ENCODE data around the gene MAL.

Gene MAL

DNA sequence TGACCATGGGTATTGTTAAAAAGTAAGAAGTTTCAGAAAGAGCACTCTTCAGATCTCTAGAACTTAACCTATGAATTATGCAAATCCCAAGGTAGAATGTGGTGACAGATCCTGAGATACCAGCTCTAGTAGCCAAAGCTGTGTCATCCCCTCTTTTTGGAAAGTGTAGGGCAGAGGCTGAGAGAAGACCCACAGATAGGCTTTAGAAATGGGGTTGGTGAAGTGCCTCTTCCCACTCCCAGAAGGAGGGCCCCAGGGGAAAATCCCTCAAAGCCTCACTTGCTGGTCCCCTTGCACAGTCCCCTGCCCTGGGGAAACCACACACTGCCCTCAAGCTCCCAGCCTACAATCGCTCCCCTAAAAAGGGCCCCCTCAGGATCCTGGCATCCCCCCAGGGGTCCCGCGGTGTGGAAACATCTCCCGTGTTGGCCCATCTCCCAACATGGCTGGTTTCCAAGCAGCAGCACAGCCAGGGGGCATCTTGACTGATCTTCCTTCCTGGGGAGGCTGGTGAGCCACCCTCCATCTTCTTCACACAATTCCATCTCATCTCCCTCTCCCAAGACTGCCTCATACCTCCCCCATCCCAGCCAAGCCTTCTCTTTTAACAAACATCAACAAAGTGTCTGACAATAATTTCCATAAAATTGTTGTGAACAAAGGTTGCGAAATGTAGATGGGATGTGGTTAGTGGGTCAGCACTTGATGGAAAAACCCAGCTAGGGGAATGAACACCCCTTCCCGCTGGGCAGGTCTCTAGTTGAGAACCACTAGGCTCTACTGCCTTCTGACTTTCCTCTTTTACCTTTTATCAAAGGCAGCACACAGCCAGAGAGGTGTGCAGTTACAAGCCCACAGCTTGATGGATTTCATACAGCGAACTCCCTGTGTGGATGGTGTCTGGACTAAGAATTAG is 25.1 kb downstream of the MAL start:
- no peak for DNase-seq

DNA sequence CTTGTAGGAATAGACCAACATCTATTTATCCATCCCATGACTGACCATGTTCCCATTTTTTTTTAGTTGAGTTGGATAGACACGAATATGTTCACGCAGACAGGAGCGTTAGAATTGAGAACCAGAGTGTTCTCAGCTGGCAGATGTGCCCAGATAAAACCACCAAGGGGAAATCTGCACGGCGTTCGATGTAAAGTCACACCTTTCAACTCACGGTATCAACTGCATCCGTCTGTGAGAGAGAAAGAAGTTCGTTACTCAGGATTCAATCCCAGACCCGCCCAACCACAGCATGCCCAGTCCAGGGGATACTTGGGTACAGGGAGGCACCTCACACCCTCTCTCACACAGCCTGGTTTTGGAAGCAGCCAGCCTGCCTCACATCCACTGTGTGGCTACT is 26.1 kb downstream of the MAL start:
- DNase-seq, result no peak

DNA sequence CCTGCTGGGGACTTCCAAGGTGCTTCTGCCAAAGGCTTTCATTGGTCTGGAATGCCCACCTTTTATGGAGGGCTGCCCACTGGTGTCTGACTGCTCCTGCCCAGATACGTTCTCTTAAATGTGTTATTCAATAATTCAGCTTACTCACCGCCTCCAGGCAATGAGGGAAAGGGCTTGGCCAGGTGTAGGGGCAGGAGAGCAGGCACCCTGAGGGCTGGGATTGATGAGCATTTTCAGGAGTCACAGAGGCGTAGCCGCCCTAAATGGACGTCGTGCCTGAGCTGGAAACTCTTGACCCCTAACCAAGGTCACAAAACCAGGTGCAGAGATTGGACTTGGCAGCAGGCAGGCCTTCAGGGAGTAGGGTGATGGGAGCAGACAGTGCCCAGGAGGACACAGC is 26.8 kb downstream of the MAL start:
- DNase-seq, result no peak

- DNase-seq, result no peak
Measured at GRCh38 chr2:95052804-95053479, 27.4 kb downstream of the MAL start.

- no peak for DNase-seq
Measured at GRCh38 chr2:95053543-95053942, 28.0 kb downstream of the MAL start.

- DNase-seq, result no peak
Measured at GRCh38 chr2:95054016-95054415, 28.5 kb downstream of the MAL start.

DNA sequence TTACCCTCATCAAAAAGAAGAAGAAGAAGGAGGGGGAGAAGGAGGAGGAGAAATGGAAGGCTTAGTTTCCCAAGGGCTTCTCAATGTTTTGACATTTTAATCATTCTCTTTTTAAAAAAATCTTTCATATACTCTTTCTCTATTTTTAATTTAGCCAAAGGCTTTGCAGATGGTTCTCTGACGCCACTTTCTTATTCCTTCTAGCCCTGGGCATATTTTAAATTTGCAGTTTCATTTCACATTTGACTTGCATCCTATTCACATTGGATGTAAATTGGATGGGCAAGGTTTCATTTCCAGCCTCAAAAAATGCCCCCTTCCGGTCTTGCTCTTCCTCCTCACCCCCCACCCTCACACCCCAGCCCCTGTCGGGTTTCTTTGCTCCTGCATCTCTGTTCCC is 29.8 kb downstream of the MAL start:
- DNase-seq, result no peak

DNA sequence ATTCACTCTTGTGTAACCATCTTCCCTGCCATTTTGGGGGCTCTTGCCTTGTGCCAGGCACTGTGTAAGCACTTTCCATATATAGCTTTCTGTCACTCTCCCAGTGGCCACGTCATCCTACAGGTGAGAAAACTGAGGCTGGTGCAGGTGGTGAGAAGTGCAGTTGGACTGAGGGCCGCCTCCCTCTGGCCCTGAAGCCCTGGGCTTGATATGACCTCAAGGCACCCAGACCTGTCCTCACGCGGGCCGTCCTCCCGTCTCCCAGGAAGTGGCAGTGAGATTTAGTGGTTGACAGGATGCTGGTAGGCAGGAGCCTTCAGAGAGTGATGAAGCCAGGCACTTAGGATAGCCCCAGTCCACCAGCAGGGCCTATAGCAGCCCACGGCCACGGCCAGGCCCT is 30.5 kb downstream of the MAL start:
- DNase-seq, result no peak

DNA sequence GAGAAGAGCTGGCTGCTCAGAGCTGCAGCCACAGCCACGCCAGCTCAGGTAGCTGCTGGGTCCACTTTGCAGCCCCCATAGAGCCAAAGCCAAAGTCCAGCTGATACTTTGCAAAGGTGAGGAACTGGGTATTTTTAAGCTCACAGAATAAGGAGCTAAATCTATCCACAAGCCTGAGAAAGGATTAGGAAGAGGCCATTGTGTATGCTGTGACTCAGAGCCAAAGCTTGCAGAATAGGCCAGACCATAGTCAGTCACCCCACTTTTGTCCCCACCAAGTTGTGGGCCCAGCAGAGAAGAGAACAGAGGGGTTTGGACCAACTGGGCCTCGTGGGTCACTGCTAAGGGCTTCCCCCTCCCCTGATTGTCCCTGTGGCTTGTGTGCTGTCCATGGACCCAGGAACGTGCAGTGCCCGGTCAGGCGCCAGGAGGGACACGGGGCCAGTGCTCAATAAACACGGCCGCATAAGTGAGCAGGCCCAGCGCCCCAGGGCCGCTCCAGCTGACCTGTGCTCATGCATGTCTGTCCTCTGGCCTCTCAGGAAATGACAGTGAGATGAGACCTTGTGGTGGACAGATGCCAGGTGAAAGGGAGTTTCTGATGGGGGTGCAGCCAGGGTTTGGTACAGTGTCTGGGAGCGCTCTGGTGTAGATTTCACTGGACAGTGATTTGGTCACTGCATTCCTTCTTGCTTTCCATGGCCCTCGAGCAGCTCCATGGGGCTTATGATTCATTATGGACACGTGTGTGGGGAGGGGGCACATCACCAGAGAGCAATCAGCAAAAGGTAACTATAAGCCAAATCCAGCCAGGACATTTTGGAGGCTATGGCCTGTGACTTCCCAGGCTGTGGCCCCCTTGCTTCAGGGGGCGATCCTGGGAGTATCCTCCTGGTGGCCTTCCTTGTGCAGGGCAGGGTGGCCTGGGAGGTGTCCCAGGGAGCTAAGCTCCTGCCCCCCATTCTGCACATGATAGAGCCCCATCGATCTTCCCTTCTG is 31.3 kb downstream of the MAL start:
- no peak for DNase-seq

DNA sequence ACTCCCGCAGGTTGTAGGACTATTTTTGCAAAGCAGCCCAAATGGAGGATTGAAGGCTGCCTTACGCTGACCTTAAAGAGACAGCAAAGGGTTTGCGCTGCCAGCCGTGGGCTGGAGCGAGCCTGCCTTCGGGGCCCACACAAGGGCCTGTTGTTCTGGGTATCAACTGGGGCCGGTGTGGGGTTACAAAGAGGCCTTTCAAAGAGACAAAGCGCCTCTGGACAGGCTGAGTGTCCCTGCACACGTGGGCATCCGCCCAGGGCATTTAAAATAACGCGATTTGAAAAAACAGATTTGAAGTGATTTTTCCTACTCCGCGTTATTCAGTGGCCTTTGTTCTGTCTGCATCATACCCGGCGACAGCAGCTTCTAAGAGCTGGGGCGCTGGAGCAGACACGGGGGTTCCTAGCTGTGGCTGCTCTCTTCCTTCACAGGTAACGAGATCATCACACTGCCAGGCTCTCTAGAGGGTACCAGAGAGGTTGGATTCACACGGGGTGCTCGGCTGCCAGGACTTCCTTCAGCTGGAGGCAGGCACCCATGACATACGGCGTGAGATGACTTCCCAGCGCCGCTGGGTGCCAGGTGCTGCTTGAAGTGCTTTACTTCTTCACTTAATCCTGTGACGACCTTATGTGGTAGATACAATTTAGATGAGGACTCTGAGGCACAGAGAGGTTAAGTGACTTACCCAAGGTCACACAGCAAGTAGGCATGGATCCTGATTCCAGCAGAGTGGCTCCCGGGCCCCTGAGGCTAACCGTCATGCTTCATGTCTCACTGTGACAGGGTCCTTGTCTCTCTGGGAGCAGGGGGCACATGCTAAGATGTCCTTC is 32.2 kb downstream of the MAL start:
- DNase-seq, result no peak

- DNase-seq, result no peak
Measured at GRCh38 chr2:95058466-95058988, 33.0 kb downstream of the MAL start.

DNA sequence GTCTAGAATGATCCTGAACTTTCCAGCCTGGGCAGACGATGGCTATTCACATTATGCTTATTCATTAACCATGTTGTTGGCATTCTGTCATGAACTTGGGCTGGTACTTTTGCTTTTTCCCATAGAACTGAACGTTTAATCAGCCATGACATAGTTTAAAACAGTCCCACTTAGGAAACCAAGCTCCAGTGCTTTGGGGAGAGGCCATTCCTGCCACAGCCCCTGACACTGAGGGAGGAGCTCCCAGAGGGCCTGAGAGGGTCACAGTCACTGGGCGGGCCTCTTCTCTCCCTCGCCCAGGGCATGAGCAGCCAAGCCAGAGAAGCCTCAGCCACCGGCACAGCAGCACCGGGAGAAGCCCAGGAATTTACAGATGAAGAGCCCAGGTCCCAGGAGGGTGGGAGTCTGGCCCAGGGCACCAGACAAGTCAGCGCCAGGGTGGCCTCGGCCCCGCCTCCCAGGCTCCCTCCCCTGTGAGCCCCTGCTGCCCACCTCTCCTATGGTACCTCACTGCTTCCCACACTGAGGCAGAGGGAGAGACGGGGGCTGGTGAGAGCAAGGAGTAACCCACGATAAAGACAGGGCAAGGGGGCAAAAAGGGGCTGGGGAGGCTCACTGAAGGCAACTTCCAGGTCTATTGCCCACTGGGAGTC is 33.6 kb downstream of the MAL start:
- no peak for DNase-seq

DNA sequence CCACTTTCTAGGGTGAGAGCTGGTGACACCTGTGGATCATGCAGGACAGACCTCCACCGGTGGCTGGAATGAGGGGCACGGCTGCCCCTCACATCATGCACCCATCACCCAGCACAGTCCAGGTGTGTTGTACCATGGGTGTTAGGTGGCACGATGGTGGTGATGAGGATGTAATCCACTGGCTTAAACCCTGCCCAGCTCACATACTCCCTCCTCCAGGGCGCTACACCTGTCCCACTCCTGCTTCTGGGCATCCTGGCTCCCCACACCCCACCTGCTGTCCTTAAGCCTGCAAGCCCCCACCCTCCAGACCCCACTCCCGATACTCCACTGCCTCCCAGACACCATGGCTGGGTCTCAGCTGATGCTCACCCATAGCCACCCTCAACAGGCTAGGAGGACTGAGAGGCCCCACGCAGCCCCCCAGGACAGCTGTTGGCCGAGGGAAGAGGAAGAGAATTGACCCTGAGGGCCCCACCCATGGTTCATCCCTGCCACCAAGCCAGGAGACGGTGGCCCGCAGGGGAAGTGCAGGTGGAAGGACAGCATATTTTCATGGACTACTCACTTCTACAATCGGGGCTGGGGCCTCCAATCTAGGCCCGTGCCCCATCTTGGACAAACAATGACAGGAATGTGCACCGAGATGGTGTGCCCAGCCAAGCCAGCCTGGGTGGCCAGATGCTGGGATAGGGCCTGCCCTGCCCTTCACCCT is 34.3 kb downstream of the MAL start:
- no peak for DNase-seq

- DNase-seq, result no peak
Measured at GRCh38 chr2:95060446-95061118, 35.1 kb downstream of the MAL start.

DNA sequence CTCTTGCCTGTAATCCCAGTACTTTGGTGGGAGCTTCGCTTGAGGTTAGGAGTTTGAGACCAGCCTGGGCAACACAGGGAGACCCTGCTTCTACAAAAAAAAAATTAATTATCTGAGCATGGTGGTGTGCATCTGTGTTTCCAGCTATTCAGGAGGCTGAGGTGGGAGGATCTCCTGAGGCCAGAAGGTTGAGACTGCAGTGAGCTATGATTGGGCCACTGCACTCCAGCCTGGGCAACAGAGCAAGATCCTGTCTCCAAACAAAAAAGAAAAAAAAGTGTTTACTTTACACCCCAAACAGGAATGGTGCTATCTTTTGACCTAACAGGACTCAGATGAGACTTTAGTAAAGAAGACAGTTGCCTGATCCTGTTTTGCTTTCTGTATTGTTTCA is 35.6 kb downstream of the MAL start:
- DNase-seq, result no peak

DNA sequence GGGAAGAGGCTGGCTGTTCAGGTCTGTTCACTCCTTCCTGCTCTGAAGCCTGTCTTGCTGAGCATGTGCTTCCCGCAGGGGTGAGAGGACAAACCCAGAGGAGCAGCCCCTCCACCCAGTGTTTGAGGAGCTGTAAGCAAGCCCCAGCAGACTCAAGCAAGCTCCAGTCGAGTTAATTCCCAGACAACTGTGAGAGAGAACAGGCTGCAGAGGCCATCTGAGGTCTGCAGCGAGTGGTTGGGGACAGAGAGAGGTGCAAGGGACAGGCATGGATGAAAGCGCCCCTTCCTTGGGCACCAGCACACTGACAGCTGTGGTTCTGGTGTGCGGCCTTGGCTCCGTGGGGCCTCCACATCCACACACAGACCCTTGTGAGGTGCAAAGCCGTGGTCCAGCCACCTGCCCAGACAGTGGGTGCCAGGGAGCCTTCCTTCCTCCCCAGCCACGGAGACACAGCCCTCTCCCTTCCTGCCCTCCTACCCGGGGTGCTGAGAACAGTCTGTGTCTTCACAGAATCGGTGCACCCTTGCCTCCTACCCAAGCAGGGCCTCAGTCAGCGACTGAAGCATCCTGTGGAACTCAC is 36.2 kb downstream of the MAL start:
- no peak for DNase-seq

- no peak for DNase-seq
Measured at GRCh38 chr2:95062242-95063085, 37.0 kb downstream of the MAL start.

GRCh38 chr2:95063086-95063958 is 37.8 kb downstream of the MAL start:
- DNase-seq, result no peak
